Uterus (tissue), 4 donors: ENCODE results near the gene LMX1A. TPM values are rescaled to one million over a fixed set of nuclear protein-coding genes. Genes with fewer than 3 reads are reported as not detected.

ENCODE experiments used
- DNase-seq, 2 donors: peaks; one replicate each; pipeline ENCODE4 v3.0.0-alpha.2; 2019 to 2020
- H3K27ac ChIP-seq, 2 donors: fragments of 200-600 bp; sonication (generic); 1 replicate in 1 of 2; 2 replicates in 1 of 2; pipeline ENCODE4 v1.5.1; 2016 to 2018
- H3K27me3 ChIP-seq, 2 donors: fragments of 200-600 bp; sonication (generic); one replicate each; pipeline ENCODE4 v1.5.1; 2018 to 2019; ENCODE audit warnings: control low read depth in 1 of 2
- H3K36me3 ChIP-seq, 2 donors: fragments of 200-600 bp; sonication (generic); one replicate each; pipeline ENCODE4 v1.5.1; 2019; ENCODE audit warnings: control low read depth in 1 of 2
- H3K4me1 ChIP-seq, 2 donors: fragments of 200-600 bp; sonication (generic); one replicate each; pipeline ENCODE4 v1.5.1; 2018 to 2019; ENCODE audit warnings: control low read depth in 1 of 2
- H3K4me3 ChIP-seq, 2 donors: fragments of 200-600 bp; sonication (generic); 1 replicate in 1 of 2; 2 replicates in 1 of 2; pipeline ENCODE4 v1.5.1; 2018 to 2019; ENCODE audit warnings: mild to moderate bottlenecking in 1 of 2
- H3K9me3 ChIP-seq, 2 donors: fragments of 200-600 bp; sonication (generic); one replicate each; pipeline ENCODE4 v1.5.1; 2019; ENCODE audit warnings: control low read depth in 1 of 2
- POLR2A ChIP-seq, 2 donors: fragments of 450-650 bp; IDR thresholded peaks; one replicate each; pipeline ENCODE4 v1.6.1; 2016; ENCODE audit warnings: antibody characterized with exemption in 2 of 2, mild to moderate bottlenecking in 1 of 2, moderate library complexity in 1 of 2
- intact Hi-C: fragments of 100-400 bp; cut with DNase I; formaldehyde crosslinking; loops from one replicate; pipeline ENCODE4 v1.15.1; 2023; ENCODE audit warnings: low total_unique reads
- total RNA-seq, 4 donors: library from RNA; depleted of rRNA in 3 of 4; stranded (reverse); fragments of >200 nt in 3 of 4; gene quantifications; one replicate each; pipeline versions ENCODE4 v1.1.0 to v1.2.4, GENCODE V29; 2014 to 2023
- TF ChIP-seq, protein P1 (sequence below), 4 experiments: fragments of 200-600 bp in 2 of 4; fragments of 450-650 bp in 2 of 4; sonication (generic) in 2 of 4; IDR thresholded peaks; one replicate each; pipeline ENCODE4 v1.5.1; 2016 to 2019; ENCODE audit warnings: antibody characterized with exemption in 4 of 4, mild to moderate bottlenecking in 2 of 4, moderate library complexity in 1 of 4
- donor health status: DM: yes; HTN: yes; CAD: no.

The LMX1A gene
- total RNA-seq, 4 donors from 2014 or later, result 0.41 TPM; not detected in 3

DNA sequence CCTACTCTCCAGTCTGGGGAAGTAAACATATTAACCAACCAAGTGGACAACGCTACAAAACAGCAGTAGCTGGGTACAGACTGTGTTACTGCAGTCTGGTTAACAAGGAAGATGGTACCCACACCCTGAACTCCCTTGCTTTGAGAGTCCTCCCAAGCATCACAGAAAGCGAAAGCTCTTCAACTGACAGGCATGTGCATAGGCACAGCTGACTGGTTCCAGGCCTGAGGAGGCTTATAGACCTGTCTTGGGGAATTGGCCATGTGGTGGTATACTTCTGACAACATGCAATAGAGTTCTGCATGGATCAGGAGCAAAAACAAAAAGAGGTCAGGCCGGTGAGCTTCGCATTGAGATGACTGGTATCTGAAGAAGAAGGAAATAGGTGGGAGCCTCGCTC is 17.4 kb downstream of the LMX1A start:
- no peaks in the 10 kb centered on the region for H3K4me1 ChIP-seq
- intact Hi-C loops, result no loop called here

DNA sequence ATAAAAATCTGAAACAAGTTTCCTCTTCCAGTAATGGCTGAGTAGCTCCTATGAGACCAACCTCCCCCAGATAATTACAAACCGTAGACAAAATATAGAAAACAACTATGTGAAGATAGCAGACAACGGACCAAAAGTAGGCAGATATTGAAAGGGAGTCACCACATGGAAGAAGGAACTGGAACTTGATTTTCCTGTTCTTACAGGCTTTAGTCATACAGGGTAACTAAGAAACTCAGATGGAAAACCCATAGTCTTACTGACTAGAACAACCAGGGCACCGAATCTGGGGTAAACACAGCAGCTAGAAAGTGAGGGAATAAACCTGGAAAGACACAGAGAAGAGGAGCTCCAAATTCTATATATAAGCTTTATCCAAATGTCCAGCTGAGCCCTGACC is 26.0 kb downstream of the LMX1A start:
- intact Hi-C loops, result no loop called here

More for the DNA sequence above, 17.4 kb downstream of the LMX1A start:
- TF ChIP-seq POLR2A (IDR thresholded peaks at IDR 0.05), result no peak
- TF ChIP-seq, protein P1, sequence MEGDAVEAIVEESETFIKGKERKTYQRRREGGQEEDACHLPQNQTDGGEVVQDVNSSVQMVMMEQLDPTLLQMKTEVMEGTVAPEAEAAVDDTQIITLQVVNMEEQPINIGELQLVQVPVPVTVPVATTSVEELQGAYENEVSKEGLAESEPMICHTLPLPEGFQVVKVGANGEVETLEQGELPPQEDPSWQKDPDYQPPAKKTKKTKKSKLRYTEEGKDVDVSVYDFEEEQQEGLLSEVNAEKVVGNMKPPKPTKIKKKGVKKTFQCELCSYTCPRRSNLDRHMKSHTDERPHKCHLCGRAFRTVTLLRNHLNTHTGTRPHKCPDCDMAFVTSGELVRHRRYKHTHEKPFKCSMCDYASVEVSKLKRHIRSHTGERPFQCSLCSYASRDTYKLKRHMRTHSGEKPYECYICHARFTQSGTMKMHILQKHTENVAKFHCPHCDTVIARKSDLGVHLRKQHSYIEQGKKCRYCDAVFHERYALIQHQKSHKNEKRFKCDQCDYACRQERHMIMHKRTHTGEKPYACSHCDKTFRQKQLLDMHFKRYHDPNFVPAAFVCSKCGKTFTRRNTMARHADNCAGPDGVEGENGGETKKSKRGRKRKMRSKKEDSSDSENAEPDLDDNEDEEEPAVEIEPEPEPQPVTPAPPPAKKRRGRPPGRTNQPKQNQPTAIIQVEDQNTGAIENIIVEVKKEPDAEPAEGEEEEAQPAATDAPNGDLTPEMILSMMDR (IDR thresholded peaks at IDR 0.05), result no peak
- Histone ChIP-seq H3K27ac (no peak overlapping the region), H3K36me3 (no peaks in the 10 kb centered on the region), H3K27me3 (no peaks in the 10 kb centered on the region), H3K4me3 (no peak overlapping the region), H3K9me3 (no peaks in the 10 kb centered on the region)
- DNase-seq, result no peak

DNA sequence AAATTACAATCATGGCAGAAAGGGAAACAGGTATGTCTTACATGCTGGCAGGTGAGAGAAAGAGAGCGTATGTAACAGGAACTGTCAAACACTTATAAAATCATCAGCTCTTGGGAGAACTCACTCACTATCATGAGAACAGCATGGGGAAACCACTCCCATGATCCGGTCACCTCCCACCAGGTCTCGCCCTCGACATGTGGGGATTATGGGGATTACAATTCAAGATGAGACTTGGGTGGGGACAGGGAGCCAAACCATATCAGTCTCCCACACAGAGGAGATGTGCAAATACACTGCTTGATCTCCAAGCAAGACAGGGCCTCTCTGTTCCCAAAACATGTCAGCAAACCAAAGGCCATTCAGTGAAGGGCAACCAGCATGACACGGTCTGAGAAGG is 27.4 kb downstream of the LMX1A start:
- H3K4me3 ChIP-seq, result no peak overlapping the region
- intact Hi-C loops, result no loop called here
- TF ChIP-seq, protein P1 (IDR thresholded peaks at IDR 0.05), result no peak
- no peak for TF ChIP-seq POLR2A (IDR thresholded peaks at IDR 0.05)
- H3K36me3 ChIP-seq, result no peaks in the 10 kb centered on the region
- H3K4me1 ChIP-seq, result no peaks in the 10 kb centered on the region
- H3K9me3 ChIP-seq, result no peaks in the 10 kb centered on the region
- H3K27me3 ChIP-seq, result no peaks in the 10 kb centered on the region
- DNase-seq, result no peak
- H3K27ac ChIP-seq, result no peak overlapping the region

More for the DNA sequence above, 26.0 kb downstream of the LMX1A start:
- TF ChIP-seq, protein P1 (IDR thresholded peaks at IDR 0.05), result no peak
- TF ChIP-seq POLR2A (IDR thresholded peaks at IDR 0.05), result no peak
- H3K9me3 ChIP-seq, result no peaks in the 10 kb centered on the region
- H3K27ac ChIP-seq, result no peak overlapping the region
- DNase-seq, result no peak
- H3K4me1 ChIP-seq, result no peaks in the 10 kb centered on the region
- H3K36me3 ChIP-seq, result no peaks in the 10 kb centered on the region
- no peaks in the 10 kb centered on the region for H3K27me3 ChIP-seq
- H3K4me3 ChIP-seq, result no peak overlapping the region

DNA sequence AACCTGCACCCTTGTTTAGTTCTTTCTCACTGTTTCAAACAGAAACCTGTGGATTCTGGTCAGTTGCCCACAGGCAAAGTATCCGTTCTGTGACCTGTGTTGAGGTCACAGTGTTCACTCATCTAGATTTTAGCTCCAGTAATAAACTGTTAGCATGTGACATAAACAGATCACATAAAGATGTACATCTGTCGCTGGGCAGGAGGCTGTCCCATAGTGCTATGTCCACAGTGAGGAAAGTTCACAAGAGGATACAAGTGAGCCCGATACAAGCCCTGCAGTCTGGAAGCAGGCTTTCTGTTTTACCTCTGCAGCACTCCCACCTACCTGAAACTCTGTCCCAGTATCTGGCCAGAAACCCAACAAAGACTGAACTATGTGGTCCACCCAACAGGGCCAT is 28.4 kb downstream of the LMX1A start:
- no peak overlapping the region for H3K4me3 ChIP-seq
- DNase-seq, result no peak
- H3K4me1 ChIP-seq, result no peaks in the 10 kb centered on the region
- H3K27me3 ChIP-seq, result no peaks in the 10 kb centered on the region
- H3K36me3 ChIP-seq, result no peaks in the 10 kb centered on the region
- H3K27ac ChIP-seq, result no peak overlapping the region
- intact Hi-C loops, result no loop called here
- H3K9me3 ChIP-seq, result no peaks in the 10 kb centered on the region
- TF ChIP-seq POLR2A (IDR thresholded peaks at IDR 0.05), result no peak
- TF ChIP-seq, protein P1 (IDR thresholded peaks at IDR 0.05), result no peak

DNA sequence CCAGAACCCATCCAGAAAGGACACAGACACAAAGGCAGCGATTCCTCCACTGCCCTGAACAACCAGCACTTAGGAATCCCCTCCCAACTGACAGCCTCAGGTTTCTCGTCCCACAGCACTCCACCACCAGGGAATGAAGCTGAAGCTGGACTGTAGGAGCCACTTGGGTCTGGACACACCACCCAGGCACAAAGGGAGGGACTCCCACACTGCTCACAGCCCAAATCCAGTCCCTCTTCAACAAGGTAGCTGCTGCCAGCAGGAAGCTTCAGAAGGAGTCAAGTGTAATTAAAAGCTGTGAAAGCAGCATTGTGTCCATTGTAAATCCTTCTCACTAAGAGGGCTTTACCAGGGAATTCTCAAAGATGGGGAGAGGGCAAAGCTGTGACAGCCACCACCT is 29.0 kb downstream of the LMX1A start:
- Histone ChIP-seq H3K36me3 (no peaks in the 10 kb centered on the region), H3K4me1 (no peaks in the 10 kb centered on the region), H3K27me3 (no peaks in the 10 kb centered on the region), H3K9me3 (no peaks in the 10 kb centered on the region), H3K27ac (no peak overlapping the region), H3K4me3 (no peak overlapping the region)
- no peak for DNase-seq
- intact Hi-C loops, result no loop called here
- TF ChIP-seq POLR2A (IDR thresholded peaks at IDR 0.05), result no peak
- TF ChIP-seq, protein P1 (IDR thresholded peaks at IDR 0.05), result no peak
